K562 (cell line): ENCODE measurements around the gene UBE2D2. TPM values are rescaled to one million over a fixed set of nuclear protein-coding genes. Genes with fewer than 3 reads are reported as not detected.
A peak's percentile ranks its signal among the peaks of the same experiment; 100 is the strongest.

Experiments
- ARID2 ChIP-seq: fragments of 450-650 bp; IDR thresholded peaks from 2 replicates; pipeline ENCODE4 v1.6.1; 2017; ENCODE audit warnings: antibody characterized with exemption, mild to moderate bottlenecking
- BCOR ChIP-seq: fragments of 450-650 bp; IDR thresholded peaks from 2 replicates; pipeline ENCODE4 v1.6.1; 2016
- CBX1 ChIP-seq: sonication (generic); IDR thresholded peaks from 2 replicates; pipeline ENCODE4 v1.6.1; 2016; ENCODE audit warnings: antibody characterized with exemption, low read depth, mild to moderate bottlenecking
- CEBPG ChIP-seq, 3 experiments: fragments of 200-800 bp in 1 of 3; sonication (Bioruptor generic) in 1 of 3; sonication (generic) in 1 of 3; formaldehyde crosslinking in 1 of 3; IDR thresholded peaks in 2 of 3; conservative IDR thresholded peaks in 1 of 3; 2 replicates each; pipeline versions ENCODE4 v1.6.1 to v1.8.0; 2016 to 2022; ENCODE audit warnings: missing compliant biosample characterization in 2 of 3, missing genetic modification characterization in 2 of 3, mild to moderate bottlenecking in 1 of 3, missing genetic modification reagents in 1 of 3
- CHD4 ChIP-seq: fragments of 200-600 bp; sonication (generic); IDR thresholded peaks from 3 replicates; pipeline ENCODE4 v1.6.1; 2012; ENCODE audit warnings: low read depth, mild to moderate bottlenecking, mixed read lengths, low read length, inconsistent platforms; ENCODE audit not compliant: insufficient read depth, insufficient replicate concordance, poor library complexity, severe bottlenecking
- COPS2 ChIP-seq: fragments of 450-650 bp; conservative IDR thresholded peaks from 2 replicates; pipeline ENCODE4 v1.6.1; 2016; ENCODE audit warnings: mild to moderate bottlenecking, moderate library complexity
- ELF1 ChIP-seq: fragments of 200-800 bp; sonication (Bioruptor generic); IDR thresholded peaks from 2 replicates; pipeline ENCODE4 v1.6.1; 2016; ENCODE audit warnings: missing genetic modification characterization, missing compliant biosample characterization
- ESRRA ChIP-seq: fragments of 450-650 bp; IDR thresholded peaks from 2 replicates; pipeline ENCODE4 v1.6.1; 2014; ENCODE audit warnings: low read depth, mild to moderate bottlenecking, moderate library complexity, borderline replicate concordance
- HDAC2 ChIP-seq: fragments of 450-650 bp; IDR thresholded peaks from 2 replicates; pipeline ENCODE4 v1.6.1; 2016; ENCODE audit warnings: mild to moderate bottlenecking
- KDM1A ChIP-seq, 2 experiments: fragments of 450-650 bp; IDR thresholded peaks; 2 replicates each; pipeline ENCODE4 v1.6.1; 2016; ENCODE audit warnings: mild to moderate bottlenecking in 2 of 2
- KLF16 ChIP-seq: IDR thresholded peaks from 2 replicates; pipeline ENCODE4 v1.6.1; 2016; ENCODE audit warnings: antibody characterized with exemption
- L3MBTL2 ChIP-seq: fragments of 450-650 bp; IDR thresholded peaks from 2 replicates; pipeline ENCODE4 v1.6.1; 2016; ENCODE audit warnings: mild to moderate bottlenecking, moderate library complexity
- NFE2 ChIP-seq: IDR thresholded peaks from 2 replicates; pipeline ENCODE4 v1.6.1; 2014; ENCODE audit warnings: antibody characterized with exemption, low read depth
- POLR2B ChIP-seq: fragments of 450-650 bp; IDR thresholded peaks from 2 replicates; pipeline ENCODE4 v1.6.1; 2018; ENCODE audit warnings: low read depth; ENCODE audit not compliant: partially characterized antibody
- PPARD ChIP-seq: fragments of 250-450 bp; sonication (Bioruptor Pico); IDR thresholded peaks from 2 replicates; pipeline ENCODE4 v1.8.0; 2022; ENCODE audit warnings: inconsistent platforms, mild to moderate bottlenecking, moderate library complexity
- PTBP1 ChIP-seq: fragments of 200-400 bp; formaldehyde crosslinking; IDR thresholded peaks from 2 replicates; pipeline ENCODE4 v1.6.1; 2017; ENCODE audit warnings: low read depth, low read length
- RAD51 ChIP-seq: fragments of 450-650 bp; IDR thresholded peaks from 2 replicates; pipeline ENCODE4 v1.7.1; 2016; ENCODE audit warnings: low read depth, mild to moderate bottlenecking, borderline replicate concordance
- RHOXF2B ChIP-seq: fragments of 250-450 bp; sonication (Bioruptor Pico); conservative IDR thresholded peaks from 2 replicates; pipeline ENCODE4 v1.5.1; 2021
- SP1 ChIP-seq: sonication (generic); formaldehyde crosslinking; IDR thresholded peaks from 2 replicates; pipeline ENCODE4 v1.8.1; 2022; ENCODE audit warnings: mild to moderate bottlenecking, missing genetic modification reagents
- TAF9B ChIP-seq: fragments of 450-650 bp; IDR thresholded peaks from 2 replicates; pipeline ENCODE4 v1.6.1; 2018; ENCODE audit warnings: mild to moderate bottlenecking; ENCODE audit not compliant: partially characterized antibody
- ZKSCAN3 ChIP-seq: fragments of 250-450 bp; sonication (Bioruptor Pico); IDR thresholded peaks from 2 replicates; pipeline ENCODE4 v1.4.0; 2020
- ZNF592 ChIP-seq: fragments of 450-650 bp; IDR thresholded peaks from 2 replicates; pipeline ENCODE4 v1.6.1; 2017; ENCODE audit warnings: antibody characterized with exemption, mild to moderate bottlenecking
- polyA plus RNA-seq, 8 experiments: library from polyadenylated mRNA; depleted of rRNA in 4 of 8; stranded (reverse) in 5 of 8; unstranded in 3 of 8; fragments of >200 nt; fragmentation: Nextera tagmentation in 2 of 8; fragmentation: Illumina TruSeq in 1 of 8; extraction: Ambion mirVana in 2 of 8; extraction: Trizol in 1 of 8; gene quantifications; 2 replicates each; pipeline versions ENCODE4 v1.2.1 to v1.2.3, GENCODE V29; 2011 to 2014; ENCODE audit warnings: inconsistent platforms in 1 of 8, missing spikeins in 1 of 8
- total RNA-seq, 7 experiments: library from RNA; depleted of rRNA in 6 of 7; stranded (reverse); fragments of >200 nt in 6 of 7; fragmentation: Illumina TruSeq in 2 of 7; extraction: Trizol in 2 of 7; gene quantifications; 2 replicates each; pipeline versions ENCODE4 v1.2.1 to v1.2.3, GENCODE V29; 2011 to 2021; ENCODE audit warnings: low replicate concordance in 1 of 7
- TF ChIP-seq, protein P1 (sequence below): fragments of 250-450 bp; sonication (Bioruptor Pico); IDR thresholded peaks from 2 replicates; pipeline ENCODE4 v1.4.0; 2020; ENCODE audit warnings: mild to moderate bottlenecking
- TF ChIP-seq, protein P2 (sequence below): fragments of 250-450 bp; sonication (Bioruptor Pico); IDR thresholded peaks from 2 replicates; pipeline ENCODE4 v1.5.0; 2021

Gene UBE2D2
- total and polyA plus RNA-seq, 9 of the 15 experiments (the other 6 are each of a cell fraction or from before 2014, with no cell fraction given), result 53.6 to 198 (median 122) TPM

- TF ChIP-seq, protein P1, sequence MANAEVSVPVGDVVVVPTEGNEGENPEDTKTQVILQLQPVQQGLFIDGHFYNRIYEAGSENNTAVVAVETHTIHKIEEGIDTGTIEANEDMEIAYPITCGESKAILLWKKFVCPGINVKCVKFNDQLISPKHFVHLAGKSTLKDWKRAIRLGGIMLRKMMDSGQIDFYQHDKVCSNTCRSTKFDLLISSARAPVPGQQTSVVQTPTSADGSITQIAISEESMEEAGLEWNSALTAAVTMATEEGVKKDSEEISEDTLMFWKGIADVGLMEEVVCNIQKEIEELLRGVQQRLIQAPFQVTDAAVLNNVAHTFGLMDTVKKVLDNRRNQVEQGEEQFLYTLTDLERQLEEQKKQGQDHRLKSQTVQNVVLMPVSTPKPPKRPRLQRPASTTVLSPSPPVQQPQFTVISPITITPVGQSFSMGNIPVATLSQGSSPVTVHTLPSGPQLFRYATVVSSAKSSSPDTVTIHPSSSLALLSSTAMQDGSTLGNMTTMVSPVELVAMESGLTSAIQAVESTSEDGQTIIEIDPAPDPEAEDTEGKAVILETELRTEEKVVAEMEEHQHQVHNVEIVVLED (CRISPR knock-in tag), result no peak
- TF ChIP-seq CHD4, result peak; percentile 37
- TF ChIP-seq CBX1, result peak; percentile 98
- peak; percentile 71 for TF ChIP-seq KLF16
- TF ChIP-seq, protein P2, sequence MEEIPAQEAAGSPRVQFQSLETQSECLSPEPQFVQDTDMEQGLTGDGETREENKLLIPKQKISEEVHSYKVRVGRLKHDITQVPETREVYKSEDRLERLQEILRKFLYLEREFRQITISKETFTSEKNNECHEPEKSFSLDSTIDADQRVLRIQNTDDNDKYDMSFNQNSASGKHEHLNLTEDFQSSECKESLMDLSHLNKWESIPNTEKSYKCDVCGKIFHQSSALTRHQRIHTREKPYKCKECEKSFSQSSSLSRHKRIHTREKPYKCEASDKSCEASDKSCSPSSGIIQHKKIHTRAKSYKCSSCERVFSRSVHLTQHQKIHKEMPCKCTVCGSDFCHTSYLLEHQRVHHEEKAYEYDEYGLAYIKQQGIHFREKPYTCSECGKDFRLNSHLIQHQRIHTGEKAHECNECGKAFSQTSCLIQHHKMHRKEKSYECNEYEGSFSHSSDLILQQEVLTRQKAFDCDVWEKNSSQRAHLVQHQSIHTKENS (CRISPR knock-in tag), result no peak
- peak; percentile 91 to 97 for TF ChIP-seq KDM1A (IDR thresholded peaks at IDR 0.05)
- TF ChIP-seq ELF1, result peak; percentile 61
- peak; percentile 71; the same call in 1 of the 2 replicates for TF ChIP-seq SP1 (CRISPR knock-in tag)
- peak; percentile 49 for TF ChIP-seq ZNF592
- peak; percentile 62; the same call in 1 of the 2 replicates for TF ChIP-seq ARID2
- no peak for TF ChIP-seq COPS2
- peak; percentile 42 for TF ChIP-seq L3MBTL2
- TF ChIP-seq TAF9B, result peak; percentile 50
- no peak for TF ChIP-seq CEBPG (CRISPR knock-in tag; IDR thresholded peaks at IDR 0.05)
- TF ChIP-seq CEBPG (tag; conservative IDR thresholded peaks at IDR 0.05 in 1 of 2, IDR thresholded peaks at IDR 0.05 in 1 of 2), result no peak
- no peak for TF ChIP-seq RHOXF2B (CRISPR knock-in tag)
- TF ChIP-seq RAD51, result no peak
- peak; percentile 28; the same call in 1 of the 2 replicates for TF ChIP-seq NFE2
- peak; percentile 98 for TF ChIP-seq PTBP1
- no peak for TF ChIP-seq ZKSCAN3
- peak; percentile 83; the same call in 1 of the 2 replicates for TF ChIP-seq ESRRA
- peak; percentile 100 for TF ChIP-seq BCOR
- TF ChIP-seq PPARD, result no peak
- no peak for TF ChIP-seq POLR2B
- peak; percentile 97 for TF ChIP-seq HDAC2
These were observed 74.6 kb downstream of the UBE2D2 start (continued) for GRCh38 chr5:139635606-139636206.
